BE2C (cell line): Measurements from ENCODE around the gene STAMBPL1.
A peak's percentile ranks its signal among the peaks of the same experiment; 100 is the strongest.

Source experiments
- DNase-seq: peaks from one replicate; pipeline ENCODE4 v3.0.0-alpha.2; 2020
- H3K27me3 ChIP-seq: fragments of 250-450 bp; sonication (Bioruptor Pico); 2 replicates; pipeline ENCODE4 v1.5.1; 2020; ENCODE audit warnings: mild to moderate bottlenecking
- H3K36me3 ChIP-seq: fragments of 250-450 bp; sonication (Bioruptor Pico); 2 replicates; pipeline ENCODE4 v1.5.1; 2020; ENCODE audit warnings: mild to moderate bottlenecking
- H3K4me1 ChIP-seq: fragments of 250-450 bp; sonication (Bioruptor Pico); 2 replicates; pipeline ENCODE4 v1.5.1; 2020
- H3K4me3 ChIP-seq: 2 replicates; pipeline ENCODE4 v1.5.1; 2011; ENCODE audit warnings: low read depth, low read length
- H3K9me3 ChIP-seq: fragments of 250-450 bp; sonication (Bioruptor Pico); 2 replicates; pipeline ENCODE4 v1.5.1; 2020
- TF ChIP-seq, protein P1 (sequence below): IDR thresholded peaks from 2 replicates; pipeline ENCODE4 v1.5.1; 2012; ENCODE audit warnings: mild to moderate bottlenecking, low read depth, low read length

The STAMBPL1 gene

DNA sequence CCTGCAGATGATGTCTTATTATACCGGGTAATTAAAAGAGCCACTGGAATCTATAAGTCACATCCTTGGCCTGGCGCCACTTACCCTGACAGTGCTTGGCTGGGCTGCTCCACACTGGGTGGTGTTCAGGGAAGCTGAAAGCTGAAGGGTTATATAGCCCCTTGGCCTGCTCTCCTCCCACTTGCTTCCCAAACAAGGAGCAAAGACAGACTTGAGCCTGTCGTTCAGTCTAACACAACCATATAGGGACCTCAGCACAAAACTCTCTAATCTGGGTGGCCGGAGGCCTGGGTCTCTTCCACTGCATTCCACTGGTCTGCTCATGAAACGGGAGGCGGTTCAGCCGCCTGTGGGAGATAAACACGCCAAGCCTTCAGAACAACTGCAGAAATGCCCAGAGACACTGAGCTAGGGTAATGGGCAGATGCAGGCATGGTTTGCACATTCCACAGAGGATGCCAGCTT lies 72.6 kb downstream of the STAMBPL1 start, which contains the start of gene ACTA2:
Gene ACTA2 (minus strand): TSS at position 127 of the 465 bp plus-strand sequence. CDS start 3,843 bp downstream, outside the sequence.
- H3K36me3 ChIP-seq, result no peaks in the 10 kb centered on the region
- H3K27me3 ChIP-seq, result no peaks in the 10 kb centered on the region
- TF ChIP-seq, protein P1, sequence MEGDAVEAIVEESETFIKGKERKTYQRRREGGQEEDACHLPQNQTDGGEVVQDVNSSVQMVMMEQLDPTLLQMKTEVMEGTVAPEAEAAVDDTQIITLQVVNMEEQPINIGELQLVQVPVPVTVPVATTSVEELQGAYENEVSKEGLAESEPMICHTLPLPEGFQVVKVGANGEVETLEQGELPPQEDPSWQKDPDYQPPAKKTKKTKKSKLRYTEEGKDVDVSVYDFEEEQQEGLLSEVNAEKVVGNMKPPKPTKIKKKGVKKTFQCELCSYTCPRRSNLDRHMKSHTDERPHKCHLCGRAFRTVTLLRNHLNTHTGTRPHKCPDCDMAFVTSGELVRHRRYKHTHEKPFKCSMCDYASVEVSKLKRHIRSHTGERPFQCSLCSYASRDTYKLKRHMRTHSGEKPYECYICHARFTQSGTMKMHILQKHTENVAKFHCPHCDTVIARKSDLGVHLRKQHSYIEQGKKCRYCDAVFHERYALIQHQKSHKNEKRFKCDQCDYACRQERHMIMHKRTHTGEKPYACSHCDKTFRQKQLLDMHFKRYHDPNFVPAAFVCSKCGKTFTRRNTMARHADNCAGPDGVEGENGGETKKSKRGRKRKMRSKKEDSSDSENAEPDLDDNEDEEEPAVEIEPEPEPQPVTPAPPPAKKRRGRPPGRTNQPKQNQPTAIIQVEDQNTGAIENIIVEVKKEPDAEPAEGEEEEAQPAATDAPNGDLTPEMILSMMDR, result no peak
- peaks cover 21% of the 10 kb centered on the region for H3K4me1 ChIP-seq
- H3K9me3 ChIP-seq, result no peaks in the 10 kb centered on the region
- DNase-seq, result peak; percentile 66
- peak within 1 kb of the TSS; percentile 46 for H3K4me3 ChIP-seq

DNA sequence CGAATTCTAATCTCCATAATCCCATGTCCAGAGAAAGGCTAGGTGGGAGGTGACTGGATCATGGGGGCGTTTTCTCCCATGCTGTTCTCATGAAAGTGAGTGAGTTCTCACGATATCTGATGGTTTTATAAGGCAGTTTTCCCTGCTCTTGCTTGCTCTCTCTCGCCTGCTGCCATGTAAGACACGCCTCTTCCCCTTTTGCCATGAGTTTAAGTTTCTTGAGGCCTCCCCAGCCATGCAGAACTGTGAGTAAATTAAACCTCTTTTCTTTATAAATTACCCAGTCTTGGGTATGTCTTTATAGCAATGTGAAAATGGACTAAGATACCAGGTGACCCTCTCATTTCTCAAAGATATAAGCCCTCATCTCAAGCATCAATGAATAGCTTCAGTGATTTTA lies 73.6 kb downstream of the STAMBPL1 start:
- Histone ChIP-seq H3K27me3 (no peaks in the 10 kb centered on the region), H3K4me3 (no peak overlapping the region), H3K36me3 (no peaks in the 10 kb centered on the region), H3K9me3 (no peaks in the 10 kb centered on the region), H3K4me1 (peaks cover 21% of the 10 kb centered on the region)
- DNase-seq, result no peak
- TF ChIP-seq, protein P1, result no peak

DNA sequence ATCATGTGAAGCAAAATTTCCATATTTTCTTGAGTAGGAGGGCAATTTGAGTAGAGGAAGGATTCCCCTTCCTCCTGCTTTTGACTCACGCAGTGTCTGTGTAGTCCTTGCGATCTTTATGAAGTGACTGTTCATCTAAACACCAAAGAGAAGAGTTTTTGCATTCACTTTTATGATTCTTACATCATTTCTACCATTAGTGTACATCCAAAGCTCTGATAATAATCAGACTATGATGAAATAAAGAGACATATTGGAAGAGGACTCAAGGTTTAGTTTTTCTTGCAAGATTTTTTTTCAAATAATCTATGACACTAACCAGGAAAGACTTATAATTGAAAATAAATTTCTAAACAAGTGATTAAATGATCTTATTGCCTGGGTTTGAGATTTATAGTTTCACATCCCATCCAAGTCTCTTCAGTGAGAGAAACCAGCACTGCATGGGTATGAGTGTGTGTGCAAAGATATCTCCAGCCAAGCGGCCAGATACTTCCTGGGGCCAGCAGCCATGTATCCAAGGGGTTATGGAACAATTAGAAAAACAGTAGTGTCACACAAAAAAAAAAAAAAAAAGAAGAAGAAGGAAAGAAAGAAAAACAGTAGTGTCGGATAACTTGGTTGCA lies 74.5 kb downstream of the STAMBPL1 start:
- H3K36me3 ChIP-seq, result no peaks in the 10 kb centered on the region
- peaks cover 21% of the 10 kb centered on the region for H3K4me1 ChIP-seq
- H3K9me3 ChIP-seq, result no peaks in the 10 kb centered on the region
- no peak overlapping the region for H3K4me3 ChIP-seq
- no peaks in the 10 kb centered on the region for H3K27me3 ChIP-seq
- TF ChIP-seq, protein P1, result no peak
- DNase-seq, result no peak

DNA sequence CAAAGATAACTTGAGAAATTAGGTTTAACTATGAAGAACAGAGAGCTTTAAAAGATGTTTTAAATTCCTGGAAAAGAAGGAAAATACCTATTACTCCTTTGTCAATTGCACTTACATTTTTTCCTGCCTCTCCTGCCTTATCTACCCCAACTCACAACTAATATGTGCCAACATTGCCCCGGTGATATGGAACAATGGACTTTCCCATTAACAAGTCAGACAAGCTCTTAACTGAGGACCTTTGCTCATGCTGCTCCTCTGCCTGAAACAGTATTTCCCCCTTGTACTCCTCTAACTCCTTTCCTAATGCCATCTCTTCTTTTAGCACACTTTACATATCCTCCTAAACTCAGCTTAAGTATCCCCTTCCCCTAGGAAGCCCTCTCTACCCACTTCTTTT lies 77.3 kb downstream of the STAMBPL1 start:
- Histone ChIP-seq H3K4me1 (peaks cover 7% of the 10 kb centered on the region), H3K36me3 (no peaks in the 10 kb centered on the region), H3K4me3 (no peak overlapping the region), H3K27me3 (no peaks in the 10 kb centered on the region), H3K9me3 (no peaks in the 10 kb centered on the region)
- no peak for DNase-seq
- TF ChIP-seq, protein P1, result no peak

DNA sequence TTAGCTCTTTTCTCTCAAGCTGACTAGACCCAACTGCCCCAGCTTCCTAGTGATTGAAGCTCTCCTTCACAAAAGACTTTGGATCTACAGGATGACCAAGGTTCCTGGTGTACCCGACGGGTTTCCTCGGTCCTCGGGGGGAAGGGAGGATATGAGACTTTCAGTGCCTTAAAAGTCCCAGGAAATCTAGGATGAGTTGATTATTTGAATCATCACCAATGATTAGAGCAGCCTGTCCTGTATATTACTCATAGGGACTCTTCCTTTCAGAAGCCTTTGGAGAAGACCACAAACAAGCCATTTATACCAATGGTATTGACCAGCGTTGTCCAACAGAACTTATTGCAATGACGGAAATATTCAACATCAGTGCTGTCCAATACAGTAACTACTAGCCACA lies 78.7 kb downstream of the STAMBPL1 start:
- Histone ChIP-seq H3K36me3 (no peaks in the 10 kb centered on the region), H3K4me3 (no peak overlapping the region), H3K27me3 (no peaks in the 10 kb centered on the region), H3K4me1 (no peaks in the 10 kb centered on the region), H3K9me3 (no peaks in the 10 kb centered on the region)
- TF ChIP-seq, protein P1, result no peak
- DNase-seq, result no peak

DNA sequence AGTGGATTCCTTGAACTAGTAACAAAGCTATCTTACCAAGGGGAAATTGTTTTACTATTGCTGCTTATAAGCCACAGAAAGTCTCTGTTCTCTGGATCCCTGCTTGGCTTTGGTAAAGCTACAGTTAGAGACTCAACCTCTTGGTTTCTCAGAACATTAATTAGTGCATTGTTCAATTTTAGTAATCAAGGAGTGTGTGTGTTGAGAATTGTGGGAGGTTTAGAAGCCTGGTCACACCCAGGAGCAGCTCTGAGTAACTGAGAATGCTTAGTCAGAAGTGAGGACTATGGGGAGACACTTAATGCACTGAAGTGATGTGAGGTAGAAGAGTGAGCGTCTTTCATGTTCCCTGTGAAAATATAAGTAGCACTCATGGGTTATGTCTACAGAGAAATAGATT lies 80.8 kb downstream of the STAMBPL1 start:
- no peak for DNase-seq
- H3K9me3 ChIP-seq, result no peaks in the 10 kb centered on the region
- TF ChIP-seq, protein P1, result no peak
- no peaks in the 10 kb centered on the region for H3K27me3 ChIP-seq
- no peak overlapping the region for H3K4me3 ChIP-seq
- no peaks in the 10 kb centered on the region for H3K4me1 ChIP-seq
- no peaks in the 10 kb centered on the region for H3K36me3 ChIP-seq
